GM19239 (cell line): Measurements from ENCODE around the gene FDX1.

Experiments
- DNase-seq: peaks from one replicate; pipeline ENCODE4 v3.0.0; 2011; ENCODE audit warnings: low spot score; ENCODE audit not compliant: insufficient read length
- FAIRE-seq: peaks from 2 replicates; lab custom pipeline; 2011; peaks lifted over from hg19 to GRCh38; lab: Jason Lieb, UNC

FDX1 gene

GRCh38 chr11:110455718-110456117 is 26.0 kb downstream of the FDX1 start:
- FAIRE-seq (peak; percentile 73), DNase-seq (no peak)

DNA sequence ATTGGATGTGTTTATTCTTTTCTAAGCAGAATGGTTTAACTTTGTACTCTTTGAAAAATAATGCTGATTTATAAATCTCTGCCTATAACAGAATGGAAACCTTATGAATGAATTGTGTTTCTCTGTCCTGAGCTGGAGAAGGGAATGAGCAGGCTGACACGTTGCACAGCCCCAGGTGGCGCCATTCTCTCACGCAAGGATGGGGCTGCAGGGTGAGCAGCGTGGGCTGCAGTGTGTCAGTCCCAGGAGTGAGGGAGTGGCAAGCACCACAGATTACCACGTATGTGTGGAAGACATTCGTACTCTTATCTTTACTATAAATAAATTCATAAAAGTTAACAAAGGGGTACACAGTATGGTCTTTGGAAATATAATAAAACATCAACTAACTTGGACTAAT is 33.4 kb downstream of the FDX1 start:
- DNase-seq (no peak), FAIRE-seq (no peak)

- no peak for FAIRE-seq
- DNase-seq, result no peak
Observed at GRCh38 chr11:110465231-110465630, 35.5 kb downstream of the FDX1 start.

GRCh38 chr11:110467556-110467955 is 37.8 kb downstream of the FDX1 start:
- no peak for DNase-seq
- no peak for FAIRE-seq

DNA sequence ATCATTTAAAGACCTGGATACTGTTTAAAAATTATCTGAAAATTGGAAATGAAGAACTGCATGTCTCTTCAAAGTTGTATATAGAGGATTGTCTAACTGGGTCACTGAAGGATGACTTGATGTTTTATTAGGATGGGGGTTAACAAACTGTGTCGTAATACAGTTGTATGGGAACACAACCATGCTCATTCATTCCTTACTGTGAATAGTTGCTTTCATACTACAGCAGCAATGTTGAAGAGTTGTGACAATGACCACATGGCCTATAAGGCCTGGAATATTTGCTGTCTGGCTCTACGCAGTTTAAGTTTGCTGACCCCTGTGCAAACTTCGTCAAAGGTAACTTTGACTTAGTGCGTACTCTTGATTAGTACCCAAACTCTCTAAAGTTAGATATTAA is 38.4 kb downstream of the FDX1 start:
- FAIRE-seq (no peak), DNase-seq (no peak)

- no peak for FAIRE-seq
- DNase-seq, result no peak
Observed at GRCh38 chr11:110469127-110469526, 39.4 kb downstream of the FDX1 start.

- no peak for FAIRE-seq
- no peak for DNase-seq
Observed at GRCh38 chr11:110470716-110471115, 41.0 kb downstream of the FDX1 start.

GRCh38 chr11:110471371-110471770 is 41.6 kb downstream of the FDX1 start:
- FAIRE-seq (no peak), DNase-seq (no peak)

DNA sequence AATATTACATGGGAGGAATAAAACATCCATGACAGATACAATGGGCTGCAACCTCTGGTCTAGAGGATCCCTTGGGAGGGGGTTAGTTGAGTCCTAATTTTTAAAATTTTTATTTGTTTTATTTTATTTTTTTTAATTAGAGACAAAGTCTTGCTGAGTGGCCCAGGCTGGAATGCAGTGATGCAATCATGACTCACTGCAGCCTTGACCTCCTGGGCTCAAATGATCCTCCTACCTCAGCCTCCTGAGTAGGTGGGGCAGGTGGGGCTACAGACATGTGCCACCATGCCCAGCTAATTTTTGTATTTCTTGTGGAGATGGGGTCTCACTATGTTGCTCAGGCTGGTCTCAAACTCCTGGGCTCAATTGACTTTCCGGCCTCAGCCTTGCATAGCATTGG is 43.1 kb downstream of the FDX1 start:
- DNase-seq (no peak), FAIRE-seq (no peak)

GRCh38 chr11:110473706-110474105 is 44.0 kb downstream of the FDX1 start:
- FAIRE-seq, result no peak
- DNase-seq, result no peak

DNA sequence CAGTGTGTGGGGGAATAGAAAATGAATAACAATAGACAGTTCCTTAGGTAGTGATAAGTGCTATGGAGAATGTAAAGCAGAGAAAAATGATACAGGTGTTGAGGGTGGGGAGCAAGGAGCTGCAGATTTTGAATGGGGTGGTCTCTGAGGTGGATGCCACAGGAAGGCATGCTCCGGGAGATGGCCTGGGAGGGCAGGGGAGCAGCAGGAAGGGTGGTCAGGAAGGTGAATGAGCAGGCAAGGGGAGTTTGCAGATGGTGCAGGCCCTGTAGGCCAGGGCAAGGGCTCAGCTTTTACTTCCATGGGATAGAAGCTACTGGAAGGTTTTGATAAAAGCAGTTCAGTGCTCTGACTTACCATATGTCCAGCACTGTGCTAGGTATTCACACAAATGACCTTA is 44.8 kb downstream of the FDX1 start:
- FAIRE-seq (no peak), DNase-seq (no peak)

GRCh38 chr11:110475671-110476070 is 45.9 kb downstream of the FDX1 start:
- no peak for FAIRE-seq
- DNase-seq, result no peak

DNA sequence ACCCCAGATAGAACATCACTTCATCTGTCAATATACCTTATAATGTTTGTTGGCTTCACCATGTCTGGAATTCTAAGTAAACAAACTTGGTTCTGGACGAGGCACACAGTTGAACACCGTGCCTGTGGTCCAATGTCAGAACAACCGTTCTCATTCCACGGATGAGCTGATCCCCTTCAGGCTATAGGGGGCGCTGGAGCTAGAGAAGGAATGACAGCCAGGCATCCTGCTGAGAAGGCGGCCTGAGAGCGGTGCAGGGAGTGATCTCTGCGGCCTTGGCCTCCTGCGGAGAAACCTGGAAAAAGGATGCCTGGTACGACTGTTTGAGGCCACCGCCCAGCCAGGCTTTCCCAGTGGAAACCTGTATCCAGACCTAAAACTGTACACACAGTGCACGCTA is 48.7 kb downstream of the FDX1 start:
- FAIRE-seq (no peak), DNase-seq (no peak)

- FAIRE-seq, result no peak
Observed at GRCh38 chr11:110479108-110480101, 49.7 kb downstream of the FDX1 start.

GRCh38 chr11:110481523-110481922 is 51.8 kb downstream of the FDX1 start:
- FAIRE-seq (no peak), DNase-seq (no peak)

More at GRCh38 chr11:110479108-110480101, 49.7 kb downstream of the FDX1 start:
- no peak for DNase-seq

DNA sequence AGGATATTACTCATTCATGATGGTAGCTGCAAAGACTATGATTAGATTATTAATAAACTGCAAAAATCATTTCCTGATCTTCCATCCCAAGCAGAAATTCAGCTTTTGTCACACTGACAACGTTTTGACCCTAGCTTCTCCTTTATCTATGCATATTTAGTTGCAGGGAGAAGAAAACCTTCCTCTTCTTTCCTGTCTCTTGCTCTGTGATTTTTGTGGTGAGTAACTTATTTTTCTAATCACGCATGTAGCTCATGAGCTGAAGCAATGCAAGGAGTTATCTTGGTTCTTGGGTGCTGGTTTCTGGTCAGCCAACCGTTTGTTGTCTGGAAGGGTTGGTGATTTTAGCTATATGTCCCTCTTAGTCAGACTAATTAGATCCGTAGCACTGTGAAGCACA is 56.4 kb downstream of the FDX1 start:
- no peak for FAIRE-seq
- DNase-seq, result no peak

DNA sequence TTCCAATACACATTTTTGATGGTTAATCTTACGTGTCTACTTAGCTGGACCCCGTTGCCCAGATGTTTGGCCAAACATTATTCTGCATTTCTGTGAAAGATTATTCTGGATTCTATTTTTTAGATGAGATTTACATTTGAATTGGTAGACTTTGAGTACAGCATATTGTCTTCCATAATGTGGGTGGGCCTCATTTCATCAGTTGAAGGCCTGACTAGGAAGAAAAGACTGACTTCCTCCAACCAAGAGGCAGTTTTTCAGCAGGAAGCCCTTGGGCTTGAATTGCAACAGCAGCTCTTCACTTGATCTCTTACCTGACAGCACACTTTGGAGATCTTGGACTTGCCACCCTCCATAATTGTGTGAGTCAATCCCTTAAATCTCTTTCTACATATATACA is 58.7 kb downstream of the FDX1 start:
- DNase-seq (no peak), FAIRE-seq (no peak)

GRCh38 chr11:110490886-110491285 is 61.1 kb downstream of the FDX1 start:
- DNase-seq (no peak), FAIRE-seq (no peak)

DNA sequence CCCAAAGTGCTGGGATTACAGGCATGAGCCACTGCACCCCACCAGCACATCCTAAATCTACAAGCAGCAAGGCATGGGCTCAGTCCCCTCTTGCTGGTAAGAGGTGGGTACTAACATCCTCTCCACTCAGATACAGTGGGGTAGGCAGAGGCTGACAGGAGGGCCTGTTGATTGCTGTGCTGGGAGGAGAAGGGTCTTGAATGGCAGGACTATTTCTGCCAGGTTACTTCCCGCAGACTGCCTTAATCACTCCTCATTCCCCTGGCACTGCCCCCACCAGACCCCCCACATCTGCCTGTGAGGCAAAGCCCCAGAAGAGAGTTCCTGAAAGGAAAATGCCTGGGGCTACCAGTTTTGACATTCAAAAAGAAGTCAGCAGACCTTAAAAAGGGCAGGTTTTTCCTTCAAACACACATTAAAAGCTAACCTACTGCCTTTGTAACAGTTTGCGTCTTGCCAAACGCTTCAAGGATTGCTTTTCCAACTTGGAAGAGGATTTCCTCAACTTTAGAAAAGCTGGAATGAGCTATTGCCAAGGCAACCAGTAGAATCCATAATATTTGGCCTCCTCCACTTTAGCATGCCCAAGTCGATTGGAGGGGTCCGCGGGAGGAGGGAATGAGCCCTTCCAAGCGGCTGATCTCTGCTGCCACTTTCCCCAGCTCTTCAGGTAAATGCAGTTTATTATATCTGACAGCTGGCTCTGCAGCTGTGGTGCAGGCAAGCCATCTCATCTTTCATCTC is 62.0 kb downstream of the FDX1 start:
- DNase-seq, result no peak

DNA sequence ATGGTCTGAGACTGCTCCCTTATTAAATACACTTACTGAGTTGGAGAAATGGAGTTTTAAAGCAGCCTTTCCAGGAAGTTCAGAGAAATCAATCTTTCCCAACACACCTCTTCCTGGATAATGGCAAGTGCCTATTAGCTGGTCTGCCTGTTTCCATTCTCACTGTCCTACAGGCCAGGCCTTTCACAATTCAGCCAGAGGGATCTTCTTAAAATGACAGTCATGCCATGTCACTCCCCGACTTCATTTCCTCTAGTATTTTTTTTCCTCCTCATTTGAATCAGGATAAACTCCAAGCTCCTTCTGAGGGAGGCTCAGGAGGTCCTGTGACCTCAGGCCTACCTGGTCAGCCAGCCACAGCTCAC is 62.6 kb downstream of the FDX1 start:
- DNase-seq (no peak), FAIRE-seq (no peak)

More for the DNA sequence above, 62.0 kb downstream of the FDX1 start:
- no peak for FAIRE-seq

- FAIRE-seq (no peak), DNase-seq (no peak)
Observed at GRCh38 chr11:110493346-110493745, 63.6 kb downstream of the FDX1 start.
